ENCODE data around the gene DGUOK. TPM values are rescaled to one million over a fixed set of nuclear protein-coding genes. Genes with fewer than 3 reads are reported as not detected.

Gene DGUOK
- total and polyA plus RNA-seq, 4 donors: 28.9 to 103 (median 73.9) TPM

GRCh38 chr2:73989972-73990371, 63.3 kb downstream of the DGUOK start:
- no peak overlapping the region for H3K4me3 ChIP-seq
- H3K27ac ChIP-seq (ENCODE audit: low read depth in 1 of 2, low read length in 1 of 2): no peak overlapping the region
- H3K4me1 ChIP-seq (ENCODE audit: control insufficient read depth in 5 of 5, insufficient read depth in 5 of 5, low read length in 5 of 5): peaks cover 13 to 38% (median 22%) of the 10 kb centered on the region in 5 donors
- WGBS, 2 donors: 95 to 98% methylated on average over 2 of the region's 2 CpGs
- H3K27me3 ChIP-seq (ENCODE audit: control insufficient read depth in 3 of 3, insufficient read depth in 3 of 3, low read length in 2 of 3): no peaks in the 10 kb centered on the region
- no peaks in the 10 kb centered on the region for H3K9me3 ChIP-seq (ENCODE audit: control insufficient read depth in 4 of 4, insufficient read depth in 3 of 4, low read length in 3 of 4)
- TF ChIP-seq, protein P1, sequence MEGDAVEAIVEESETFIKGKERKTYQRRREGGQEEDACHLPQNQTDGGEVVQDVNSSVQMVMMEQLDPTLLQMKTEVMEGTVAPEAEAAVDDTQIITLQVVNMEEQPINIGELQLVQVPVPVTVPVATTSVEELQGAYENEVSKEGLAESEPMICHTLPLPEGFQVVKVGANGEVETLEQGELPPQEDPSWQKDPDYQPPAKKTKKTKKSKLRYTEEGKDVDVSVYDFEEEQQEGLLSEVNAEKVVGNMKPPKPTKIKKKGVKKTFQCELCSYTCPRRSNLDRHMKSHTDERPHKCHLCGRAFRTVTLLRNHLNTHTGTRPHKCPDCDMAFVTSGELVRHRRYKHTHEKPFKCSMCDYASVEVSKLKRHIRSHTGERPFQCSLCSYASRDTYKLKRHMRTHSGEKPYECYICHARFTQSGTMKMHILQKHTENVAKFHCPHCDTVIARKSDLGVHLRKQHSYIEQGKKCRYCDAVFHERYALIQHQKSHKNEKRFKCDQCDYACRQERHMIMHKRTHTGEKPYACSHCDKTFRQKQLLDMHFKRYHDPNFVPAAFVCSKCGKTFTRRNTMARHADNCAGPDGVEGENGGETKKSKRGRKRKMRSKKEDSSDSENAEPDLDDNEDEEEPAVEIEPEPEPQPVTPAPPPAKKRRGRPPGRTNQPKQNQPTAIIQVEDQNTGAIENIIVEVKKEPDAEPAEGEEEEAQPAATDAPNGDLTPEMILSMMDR (IDR thresholded peaks at IDR 0.05; ENCODE audit: control extremely low read depth, extremely low read depth): no peak
- DNase-seq: no peak
- no peak for ATAC-seq (ENCODE audit: insufficient read depth, low FRiP score)
- H3K9ac ChIP-seq (ENCODE audit: insufficient read depth in 1 of 2, low read length in 2 of 2): no peak overlapping the region
- peaks cover 2 to 9% (median 8%) of the 10 kb centered on the region in 4 donors for H3K36me3 ChIP-seq (ENCODE audit: control insufficient read depth in 4 of 4, insufficient read depth in 4 of 4, low read length in 4 of 4)

- H3K27ac ChIP-seq (ENCODE audit: low read depth in 1 of 2, low read length in 1 of 2): no peak overlapping the region
- H3K9me3 ChIP-seq (ENCODE audit: control insufficient read depth in 4 of 4, insufficient read depth in 3 of 4, low read length in 3 of 4): no peaks in the 10 kb centered on the region
- no peaks in the 10 kb centered on the region for H3K27me3 ChIP-seq (ENCODE audit: control insufficient read depth in 3 of 3, insufficient read depth in 3 of 3, low read length in 2 of 3)
- no peak overlapping the region for H3K4me3 ChIP-seq
- TF ChIP-seq, protein P1 (IDR thresholded peaks at IDR 0.05; ENCODE audit: control extremely low read depth, extremely low read depth): no peak
- ATAC-seq (ENCODE audit: insufficient read depth, low FRiP score) (no peak), DNase-seq (no peak)
- WGBS, 2 donors: 96 to 97% methylated on average over 1 of the region's 1 CpG
- H3K4me1 ChIP-seq (ENCODE audit: control insufficient read depth in 5 of 5, insufficient read depth in 5 of 5, low read length in 5 of 5): peaks cover 13 to 38% (median 22%) of the 10 kb centered on the region in 5 donors
- peaks cover 2 to 9% (median 8%) of the 10 kb centered on the region in 4 donors for H3K36me3 ChIP-seq (ENCODE audit: control insufficient read depth in 4 of 4, insufficient read depth in 4 of 4, low read length in 4 of 4)
- no peak overlapping the region for H3K9ac ChIP-seq (ENCODE audit: insufficient read depth in 1 of 2, low read length in 2 of 2)
Observed at GRCh38 chr2:73990531-73990930, 63.9 kb downstream of the DGUOK start.

DNA sequence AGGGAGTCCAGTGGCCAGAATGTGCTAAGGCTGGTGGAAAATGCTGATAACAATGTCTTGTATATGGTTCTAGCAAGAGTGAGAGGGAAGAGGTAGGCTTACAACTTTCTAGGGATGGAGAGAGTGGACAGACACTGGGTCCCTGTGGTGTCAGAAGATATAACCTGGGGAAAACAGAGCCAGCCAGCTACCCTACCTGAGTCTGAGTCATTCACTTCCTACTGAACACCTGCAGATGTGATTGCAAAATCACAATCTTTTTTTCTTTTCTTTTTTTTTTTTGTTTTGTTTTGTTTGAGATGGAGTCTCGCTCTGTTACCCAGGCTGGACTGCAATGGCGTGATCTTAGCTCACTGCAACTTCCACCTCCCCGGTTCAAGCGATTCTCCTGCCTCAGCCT, 65.4 kb downstream of the DGUOK start:
- Histone ChIP-seq H3K9ac (ENCODE audit: insufficient read depth in 1 of 2, low read length in 2 of 2) (no peak overlapping the region), H3K27me3 (ENCODE audit: control insufficient read depth in 3 of 3, insufficient read depth in 3 of 3, low read length in 2 of 3) (no peaks in the 10 kb centered on the region), H3K27ac (ENCODE audit: low read depth in 1 of 2, low read length in 1 of 2) (no peak overlapping the region), H3K9me3 (ENCODE audit: control insufficient read depth in 4 of 4, insufficient read depth in 3 of 4, low read length in 3 of 4) (no peaks in the 10 kb centered on the region), H3K4me1 (ENCODE audit: control insufficient read depth in 5 of 5, insufficient read depth in 5 of 5, low read length in 5 of 5) (peaks cover 12 to 25% (median 15%) of the 10 kb centered on the region in 5 donors), H3K36me3 (ENCODE audit: control insufficient read depth in 4 of 4, insufficient read depth in 4 of 4, low read length in 4 of 4) (peaks cover 2 to 9% (median 3%) of the 10 kb centered on the region in 4 donors), H3K4me3 (no peak overlapping the region)
- 90 to 97% methylated on average over 4 of the region's 4 CpGs for WGBS, 2 donors
- no peak for ATAC-seq (ENCODE audit: insufficient read depth, low FRiP score)
- no peak for DNase-seq
- TF ChIP-seq, protein P1 (IDR thresholded peaks at IDR 0.05; ENCODE audit: control extremely low read depth, extremely low read depth): no peak

- Histone ChIP-seq H3K27me3 (ENCODE audit: control insufficient read depth in 3 of 3, insufficient read depth in 3 of 3, low read length in 2 of 3) (no peaks in the 10 kb centered on the region), H3K36me3 (ENCODE audit: control insufficient read depth in 4 of 4, insufficient read depth in 4 of 4, low read length in 4 of 4) (peaks cover 0 to 9% (median 1%) of the 10 kb centered on the region in 4 donors), H3K27ac (ENCODE audit: low read depth in 1 of 2, low read length in 1 of 2) (no peak overlapping the region), H3K4me3 (no peak overlapping the region), H3K9me3 (ENCODE audit: control insufficient read depth in 4 of 4, insufficient read depth in 3 of 4, low read length in 3 of 4) (no peaks in the 10 kb centered on the region), H3K9ac (ENCODE audit: insufficient read depth in 1 of 2, low read length in 2 of 2) (no peak overlapping the region), H3K4me1 (ENCODE audit: control insufficient read depth in 5 of 5, insufficient read depth in 5 of 5, low read length in 5 of 5) (peaks cover 2 to 18% (median 5%) of the 10 kb centered on the region in 5 donors)
- TF ChIP-seq, protein P1 (IDR thresholded peaks at IDR 0.05; ENCODE audit: control extremely low read depth, extremely low read depth): no peak
- peak; percentile 64 for ATAC-seq (ENCODE audit: insufficient read depth, low FRiP score)
- no peak for DNase-seq
- 56 to 59% methylated on average over 3 of the region's 3 CpGs for WGBS, 2 donors
Observed at GRCh38 chr2:73993376-73993775, 66.7 kb downstream of the DGUOK start.
